SU-DHL-6 (cell line): Measurements from ENCODE around the gene PPIP5K2.
A peak's percentile ranks its signal among the peaks of the same experiment; 100 is the strongest.

Experiments used
- H2AFZ ChIP-seq: fragments of 200-600 bp; sonication (generic); 2 replicates; pipeline ENCODE4 v1.6.1; 2014; ENCODE audit warnings: low read depth, mild to moderate bottlenecking, moderate library complexity, mixed read lengths, antibody characterized with exemption, low read length; ENCODE audit not compliant: severe bottlenecking
- H3F3A ChIP-seq: fragments of 200-600 bp; shearing (Covaris generic); 2 replicates; pipeline ENCODE4 v1.6.0; 2016; ENCODE audit warnings: antibody characterized with exemption, mild to moderate bottlenecking; ENCODE audit not compliant: insufficient read depth
- H3K27ac ChIP-seq: fragments of 200-600 bp; sonication (generic); 2 replicates; pipeline ENCODE4 v1.5.1; 2016; ENCODE audit warnings: low read depth, mild to moderate bottlenecking, low read length, moderate library complexity, mixed read lengths
- H3K27me3 ChIP-seq: fragments of 200-600 bp; sonication (generic), shearing (Covaris generic); 2 replicates; pipeline ENCODE4 v1.6.0; 2014; ENCODE audit warnings: mild to moderate bottlenecking, low read length
- H3K36me3 ChIP-seq: fragments of 200-600 bp; sonication (generic); 2 replicates; pipeline ENCODE4 v1.6.1; 2014; ENCODE audit warnings: mild to moderate bottlenecking, low read length, mixed read lengths
- H3K4me2 ChIP-seq: fragments of 300-600, 200-600 bp; shearing (Covaris generic), sonication (generic); 2 replicates; pipeline ENCODE4 v1.6.0; 2014; ENCODE audit warnings: low read length, low read depth, mild to moderate bottlenecking; ENCODE audit not compliant: poor library complexity, severe bottlenecking
- H3K4me3 ChIP-seq: fragments of 200-600 bp; sonication (generic); 2 replicates; pipeline ENCODE4 v1.5.1; 2014; ENCODE audit warnings: antibody characterized with exemption, low read length, mild to moderate bottlenecking, mixed read lengths; ENCODE audit not compliant: insufficient read depth, poor library complexity, severe bottlenecking
- H3K79me2 ChIP-seq: fragments of 200-600 bp; sonication (generic); 2 replicates; pipeline ENCODE4 v1.6.1; 2014; ENCODE audit warnings: mild to moderate bottlenecking, low read length, moderate library complexity; ENCODE audit not compliant: insufficient read depth
- H3K9ac ChIP-seq: fragments of 200-600 bp; sonication (generic); 2 replicates; pipeline ENCODE4 v1.7.0; 2014; ENCODE audit warnings: mild to moderate bottlenecking, low read length
- H3K9me2 ChIP-seq: fragments of 200-600 bp; sonication (generic); replicated peaks from 2 replicates; pipeline ENCODE4 v1.6.1; 2014; ENCODE audit warnings: low read length; ENCODE audit not compliant: insufficient read depth
- H3K9me3 ChIP-seq: fragments of 200-600 bp; sonication (generic); 2 replicates; pipeline ENCODE4 v1.6.1; 2014; ENCODE audit warnings: low read length, mixed read lengths; ENCODE audit not compliant: insufficient read depth
- H4K20me1 ChIP-seq: fragments of 200-600 bp; sonication (generic); 2 replicates; pipeline ENCODE4 v1.6.1; 2014; ENCODE audit warnings: low read depth, mild to moderate bottlenecking, antibody characterized with exemption, low read length, moderate library complexity, mixed read lengths
- EZH2phosphoT487 ChIP-seq: fragments of 200-600 bp; sonication (generic), shearing (Covaris generic); conservative IDR thresholded peaks from 2 replicates; pipeline ENCODE4 v1.6.1; 2018; ENCODE audit warnings: mild to moderate bottlenecking, antibody characterized with exemption, low read length, moderate library complexity, mixed read lengths
- TF ChIP-seq, protein P1 (sequence below): fragments of 200-600 bp; sonication (generic); IDR thresholded peaks from one replicate; pipeline ENCODE4 v1.5.1; 2017; ENCODE audit warnings: antibody characterized with exemption, mild to moderate bottlenecking, low read length, moderate library complexity; ENCODE audit not compliant: insufficient read depth, poor library complexity, severe bottlenecking

PPIP5K2 gene

DNA sequence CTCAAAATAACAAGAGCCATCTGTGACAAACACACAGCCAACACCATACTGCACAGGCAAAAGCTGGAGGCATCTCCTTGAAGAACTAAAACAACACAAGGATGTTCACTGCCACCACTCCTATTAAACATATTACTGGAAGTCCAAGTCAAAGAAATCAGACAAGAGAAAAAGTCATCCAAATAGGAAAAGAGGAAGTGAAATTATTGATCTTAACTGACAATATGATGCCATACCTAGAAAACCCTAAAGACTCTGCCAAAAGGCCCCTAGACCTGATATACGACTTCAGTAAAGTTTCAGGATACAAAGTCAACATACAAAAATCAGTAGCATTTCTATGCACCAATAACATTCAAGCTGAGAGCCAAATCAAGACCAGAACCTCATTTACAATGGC lies 108.5 kb downstream of the PPIP5K2 start:
- TF ChIP-seq, protein P1, sequence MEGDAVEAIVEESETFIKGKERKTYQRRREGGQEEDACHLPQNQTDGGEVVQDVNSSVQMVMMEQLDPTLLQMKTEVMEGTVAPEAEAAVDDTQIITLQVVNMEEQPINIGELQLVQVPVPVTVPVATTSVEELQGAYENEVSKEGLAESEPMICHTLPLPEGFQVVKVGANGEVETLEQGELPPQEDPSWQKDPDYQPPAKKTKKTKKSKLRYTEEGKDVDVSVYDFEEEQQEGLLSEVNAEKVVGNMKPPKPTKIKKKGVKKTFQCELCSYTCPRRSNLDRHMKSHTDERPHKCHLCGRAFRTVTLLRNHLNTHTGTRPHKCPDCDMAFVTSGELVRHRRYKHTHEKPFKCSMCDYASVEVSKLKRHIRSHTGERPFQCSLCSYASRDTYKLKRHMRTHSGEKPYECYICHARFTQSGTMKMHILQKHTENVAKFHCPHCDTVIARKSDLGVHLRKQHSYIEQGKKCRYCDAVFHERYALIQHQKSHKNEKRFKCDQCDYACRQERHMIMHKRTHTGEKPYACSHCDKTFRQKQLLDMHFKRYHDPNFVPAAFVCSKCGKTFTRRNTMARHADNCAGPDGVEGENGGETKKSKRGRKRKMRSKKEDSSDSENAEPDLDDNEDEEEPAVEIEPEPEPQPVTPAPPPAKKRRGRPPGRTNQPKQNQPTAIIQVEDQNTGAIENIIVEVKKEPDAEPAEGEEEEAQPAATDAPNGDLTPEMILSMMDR, result no peak
- no peak for TF ChIP-seq EZH2phosphoT487
- Histone ChIP-seq H3F3A (no peaks in the 10 kb centered on the region), H2AFZ (no peak overlapping the region), H3K4me3 (no peak overlapping the region), H3K36me3 (no peaks in the 10 kb centered on the region), H3K9me2 (no peaks in the 10 kb centered on the region), H3K9me3 (no peaks in the 10 kb centered on the region), H3K79me2 (no peaks in the 10 kb centered on the region), H3K4me2 (no peak overlapping the region), H3K27ac (no peak overlapping the region), H3K27me3 (no peaks in the 10 kb centered on the region), H3K9ac (no peak overlapping the region), H4K20me1 (no peaks in the 10 kb centered on the region)

DNA sequence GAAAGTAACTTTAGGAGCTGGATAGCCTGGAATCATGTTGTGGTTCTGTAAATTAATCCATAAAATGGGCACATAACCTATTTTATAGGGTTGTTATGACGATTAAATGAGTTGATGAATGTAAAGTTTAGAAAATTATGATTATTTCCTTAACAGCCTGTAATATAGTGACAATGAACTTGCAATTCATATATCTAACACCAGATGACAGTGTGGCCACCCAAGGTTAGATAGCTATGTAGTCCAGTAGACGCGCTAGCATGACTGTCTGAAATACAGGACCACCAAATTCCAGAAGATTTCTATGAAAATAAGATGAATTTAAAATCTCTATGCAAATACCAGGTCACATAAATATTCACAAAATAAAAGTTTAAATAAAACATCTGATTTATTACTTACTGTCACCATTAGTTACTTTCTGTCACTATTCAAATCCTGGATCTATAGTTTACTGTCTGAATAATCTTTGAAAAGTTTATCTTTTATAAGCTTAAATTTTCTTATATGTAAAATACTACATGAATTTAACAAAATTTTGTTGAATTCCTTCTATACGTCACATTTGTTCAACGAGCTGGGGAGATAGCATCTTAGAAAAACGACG lies 112.4 kb downstream of the PPIP5K2 start:
- TF ChIP-seq, protein P1, result peak; percentile 45
- no peak for TF ChIP-seq EZH2phosphoT487

DNA sequence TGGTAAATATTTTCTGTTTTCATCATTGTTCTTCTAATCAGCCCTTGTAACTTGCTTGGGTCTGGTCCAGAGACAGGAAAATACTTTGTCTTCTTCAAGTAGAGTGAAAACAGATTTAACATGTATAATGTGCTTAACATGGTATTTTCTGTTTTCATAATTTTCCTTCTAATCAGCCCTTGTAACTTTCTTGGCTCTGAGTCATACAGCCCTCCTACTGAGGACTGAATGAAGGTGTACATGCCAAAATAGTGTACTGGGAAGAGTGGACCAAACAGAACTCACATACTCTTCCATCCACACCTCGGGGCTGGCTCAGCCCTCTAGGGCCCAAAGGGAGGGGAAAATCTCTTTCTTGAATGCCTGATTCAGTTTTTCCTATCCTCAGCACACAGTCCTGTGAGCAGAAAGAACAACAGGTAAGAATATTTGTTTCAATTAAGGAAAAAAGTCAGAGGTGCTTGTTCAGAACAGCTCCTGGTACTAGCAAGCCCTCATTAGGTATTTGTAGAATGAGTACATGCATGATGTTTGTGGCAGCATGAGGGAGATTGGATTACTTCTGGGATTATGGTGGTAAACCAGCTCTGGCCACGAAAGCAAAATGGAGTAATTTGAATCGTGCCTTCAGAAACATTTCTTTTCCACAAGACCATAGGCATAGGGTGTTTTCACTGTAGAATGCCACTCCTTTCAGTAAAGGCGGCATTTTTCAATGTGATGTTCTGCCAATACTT lies 114.3 kb downstream of the PPIP5K2 start:
- no peak overlapping the region for H3K4me2 ChIP-seq
- no peaks in the 10 kb centered on the region for H3F3A ChIP-seq
- no peak for TF ChIP-seq EZH2phosphoT487
- TF ChIP-seq, protein P1, result no peak
- H3K79me2 ChIP-seq, result no peaks in the 10 kb centered on the region
- no peak overlapping the region for H3K9ac ChIP-seq
- no peaks in the 10 kb centered on the region for H3K9me2 ChIP-seq
- no peak overlapping the region for H3K27ac ChIP-seq
- no peaks in the 10 kb centered on the region for H4K20me1 ChIP-seq
- no peaks in the 10 kb centered on the region for H3K36me3 ChIP-seq
- no peak overlapping the region for H3K4me3 ChIP-seq
- no peaks in the 10 kb centered on the region for H3K27me3 ChIP-seq
- H2AFZ ChIP-seq, result no peak overlapping the region
- peaks cover 3% of the 10 kb centered on the region; the same call in 1 of the 2 replicates for H3K9me3 ChIP-seq

More for the DNA sequence above, 112.4 kb downstream of the PPIP5K2 start:
- Histone ChIP-seq H3K79me2 (no peaks in the 10 kb centered on the region), H3K36me3 (no peaks in the 10 kb centered on the region), H4K20me1 (no peaks in the 10 kb centered on the region), H3K9me2 (no peaks in the 10 kb centered on the region), H3K4me2 (no peak overlapping the region), H2AFZ (no peak overlapping the region), H3K4me3 (no peak overlapping the region), H3K27ac (no peak overlapping the region), H3K9me3 (no peaks in the 10 kb centered on the region), H3F3A (no peaks in the 10 kb centered on the region), H3K27me3 (no peaks in the 10 kb centered on the region), H3K9ac (no peak overlapping the region)
